Measurements from ENCODE around the gene FGF3. TPM values are rescaled to one million over a fixed set of nuclear protein-coding genes. Genes with fewer than 3 reads are reported as not detected.

FGF3 gene
- total RNA-seq, 1 donor from 2014 or later = not detected

- Histone ChIP-seq H3K9me3 (no peaks in the 10 kb centered on the region), H3K4me1 (no peaks in the 10 kb centered on the region), H3K27me3 (peaks cover 25% of the 10 kb centered on the region), H3K27ac (no peak overlapping the region), H3K36me3 (no peaks in the 10 kb centered on the region), H3K4me3 (no peak overlapping the region)
- ATAC-seq = no peak
- DNase-seq = no peak
- TF ChIP-seq CTCF (IDR thresholded peaks at IDR 0.05) = no peak
- intact Hi-C loops (cut with DNase I) = no loop called here
These were observed 6.0 kb upstream of the FGF3 start for GRCh38 chr11:69825037-69825834.

- no peak for DNase-seq
- Histone ChIP-seq H3K27me3 (peaks cover 40% of the 10 kb centered on the region), H3K9me3 (no peaks in the 10 kb centered on the region), H3K4me1 (no peaks in the 10 kb centered on the region), H3K36me3 (no peaks in the 10 kb centered on the region), H3K27ac (no peak overlapping the region), H3K4me3 (no peak overlapping the region)
- intact Hi-C loops (cut with DNase I) = no loop called here
- no peak for ATAC-seq
- TF ChIP-seq CTCF (IDR thresholded peaks at IDR 0.05) = no peak
These were observed 4.5 kb upstream of the FGF3 start for GRCh38 chr11:69823641-69824265.

GRCh38 chr11:69822676-69823494 lies 3.7 kb upstream of the FGF3 start:
- Histone ChIP-seq H3K4me1 (no peaks in the 10 kb centered on the region), H3K36me3 (no peaks in the 10 kb centered on the region), H3K9me3 (no peaks in the 10 kb centered on the region), H3K4me3 (no peak overlapping the region), H3K27me3 (peaks cover 48% of the 10 kb centered on the region), H3K27ac (no peak overlapping the region)
- no peak for ATAC-seq
- TF ChIP-seq CTCF (IDR thresholded peaks at IDR 0.05) = no peak
- intact Hi-C loops (cut with DNase I) = no loop called here
- no peak for DNase-seq

- no peak for DNase-seq
- intact Hi-C loops (cut with DNase I) = no loop called here
- ATAC-seq = no peak
- Histone ChIP-seq H3K4me1 (no peaks in the 10 kb centered on the region), H3K27me3 (peaks cover 62% of the 10 kb centered on the region), H3K27ac (no peak overlapping the region), H3K36me3 (no peaks in the 10 kb centered on the region), H3K4me3 (no peak overlapping the region), H3K9me3 (no peaks in the 10 kb centered on the region)
- TF ChIP-seq CTCF (IDR thresholded peaks at IDR 0.05) = no peak
These were observed 2.4 kb upstream of the FGF3 start for GRCh38 chr11:69821511-69822040.

- no peak for TF ChIP-seq CTCF (IDR thresholded peaks at IDR 0.05)
- no peak overlapping the region for H3K27ac ChIP-seq
- no peaks in the 10 kb centered on the region for H3K4me1 ChIP-seq
- intact Hi-C loops (cut with DNase I) = no loop called here
- H3K4me3 ChIP-seq = no peak overlapping the region
- no peak for ATAC-seq
- H3K9me3 ChIP-seq = no peaks in the 10 kb centered on the region
- DNase-seq = no peak
- H3K36me3 ChIP-seq = no peaks in the 10 kb centered on the region
- H3K27me3 ChIP-seq = peaks cover 73% of the 10 kb centered on the region
These were observed 1.2 kb upstream of the FGF3 start for GRCh38 chr11:69820441-69820840.

Data from upper lobe of right lung (tissue), 1 donor.